ENCODE data around the gene PRLR. TPM values are rescaled to one million over a fixed set of nuclear protein-coding genes. Genes with fewer than 3 reads are reported as not detected.

The PRLR gene
- total RNA-seq, result 4.6 TPM

DNA sequence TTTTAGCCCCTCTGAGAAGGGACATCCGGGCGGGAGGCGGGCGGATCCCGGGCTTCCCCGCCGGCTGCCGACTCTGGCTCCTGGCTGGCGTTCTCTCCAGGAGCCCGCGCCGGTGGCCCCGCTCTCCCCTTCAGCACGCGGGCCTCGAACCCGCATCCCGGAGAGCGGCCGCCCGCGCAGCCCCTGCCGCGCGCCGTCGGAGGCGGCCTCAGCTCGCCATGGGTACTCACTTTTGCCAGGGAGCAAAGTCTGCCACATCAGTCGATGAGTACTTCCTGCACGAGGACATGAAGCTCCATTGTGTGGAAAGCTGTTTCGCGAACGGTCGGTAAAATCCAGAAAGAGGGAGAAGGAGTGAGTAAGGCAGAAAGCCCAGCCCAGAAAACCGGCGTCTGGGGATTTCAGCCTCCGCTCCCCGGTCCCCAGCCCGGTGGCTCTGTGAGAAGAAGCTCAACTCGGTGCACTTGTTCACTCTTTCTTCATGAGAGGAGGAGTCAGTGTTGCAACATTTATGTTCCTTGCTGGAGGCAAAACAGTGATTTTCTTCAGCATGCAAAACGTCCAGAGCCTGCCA is at the start of gene PRLR:
Gene PRLR (minus strand): TSS at position 450 of the 574 bp plus-strand sequence. CDS start 140,867 bp downstream, outside the sequence.

GRCh38 chr5:35047785-35048404 is 182.4 kb downstream of the PRLR start, which contains the start of gene AGXT2:
Gene AGXT2 (minus strand): TSS chr5:35047949. CDS start chr5:35047892, 57 bp downstream.

Other genes starting within 250 kb of the PRLR start
- 0.23 TPM for gene AGXT2, start 182.5 kb downstream of the PRLR start, total RNA-seq